Testis (tissue), 3 donors: ENCODE results near the gene HEG1. TPM values are rescaled to one million over a fixed set of nuclear protein-coding genes. Genes with fewer than 3 reads are reported as not detected.

Source experiments
- DNase-seq: peaks from one replicate; pipeline ENCODE4 v3.0.0-alpha.2; 2019
- H3K27ac ChIP-seq, 2 donors: fragments of 200-600 bp; sonication (generic); one replicate each; pipeline ENCODE4 v1.5.1; 2019
- H3K27me3 ChIP-seq: fragments of 200-600 bp; sonication (generic); one replicate; pipeline ENCODE4 v1.5.1; 2019
- H3K36me3 ChIP-seq: fragments of 200-600 bp; sonication (generic); one replicate; pipeline ENCODE4 v1.5.1; 2017; ENCODE audit warnings: low read depth; ENCODE audit errors: missing control alignments
- H3K4me1 ChIP-seq: fragments of 200-600 bp; sonication (generic); one replicate; pipeline ENCODE4 v1.5.1; 2019
- H3K4me3 ChIP-seq, 2 donors: fragments of 200-600 bp; sonication (generic); one replicate each; pipeline ENCODE4 v1.5.1; 2017 to 2019
- H3K9me3 ChIP-seq: fragments of 200-600 bp; sonication (generic); one replicate; pipeline ENCODE4 v1.5.1; 2017
- POLR2A ChIP-seq: fragments of 450-650 bp; IDR thresholded peaks from one replicate; pipeline ENCODE4 v1.6.1; 2017; ENCODE audit warnings: antibody characterized with exemption, mild to moderate bottlenecking, moderate library complexity
- WGBS, 2 donors: methylation state at CpG; one replicate each; pipeline ENCODE4 v1.1.5; 2018; 5-methylcytosine and 5-hydroxymethylcytosine counted together
- intact Hi-C: fragments of 100-400 bp; cut with DNase I; formaldehyde crosslinking; loops from one replicate; pipeline ENCODE4 v1.15.1; 2023; ENCODE audit warnings: low total_unique reads
- polyA plus RNA-seq: library from polyadenylated mRNA; stranded (reverse); fragments of 350-450 nt; fragmentation: Illumina TruSeq; extraction: RNeasy Lipid Tissue Mini Kit (QIAGEN cat#74804); gene quantifications from one replicate; pipeline ENCODE4 v1.2.3, GENCODE V29; 2014; ENCODE audit warnings: low read depth, low replicate concordance; ENCODE audit not compliant: insufficient read depth
- total RNA-seq, 2 donors: library from RNA; depleted of rRNA; stranded (reverse); fragments of >200 nt; gene quantifications; one replicate each; pipeline ENCODE4 v1.2.3, GENCODE V29; 2016
- TF ChIP-seq, protein P1 (sequence below), 3 experiments: fragments of 450-650 bp in 2 of 3; fragments of 200-600 bp in 1 of 3; sonication (generic) in 1 of 3; IDR thresholded peaks; one replicate each; pipeline ENCODE4 v1.5.1; 2016 to 2019; ENCODE audit warnings: antibody characterized with exemption in 3 of 3, mild to moderate bottlenecking in 2 of 3, moderate library complexity in 1 of 3

Gene HEG1
- total and polyA plus RNA-seq, 3 donors from 2014 or later = 50.3 to 160 (median 120) TPM

DNA sequence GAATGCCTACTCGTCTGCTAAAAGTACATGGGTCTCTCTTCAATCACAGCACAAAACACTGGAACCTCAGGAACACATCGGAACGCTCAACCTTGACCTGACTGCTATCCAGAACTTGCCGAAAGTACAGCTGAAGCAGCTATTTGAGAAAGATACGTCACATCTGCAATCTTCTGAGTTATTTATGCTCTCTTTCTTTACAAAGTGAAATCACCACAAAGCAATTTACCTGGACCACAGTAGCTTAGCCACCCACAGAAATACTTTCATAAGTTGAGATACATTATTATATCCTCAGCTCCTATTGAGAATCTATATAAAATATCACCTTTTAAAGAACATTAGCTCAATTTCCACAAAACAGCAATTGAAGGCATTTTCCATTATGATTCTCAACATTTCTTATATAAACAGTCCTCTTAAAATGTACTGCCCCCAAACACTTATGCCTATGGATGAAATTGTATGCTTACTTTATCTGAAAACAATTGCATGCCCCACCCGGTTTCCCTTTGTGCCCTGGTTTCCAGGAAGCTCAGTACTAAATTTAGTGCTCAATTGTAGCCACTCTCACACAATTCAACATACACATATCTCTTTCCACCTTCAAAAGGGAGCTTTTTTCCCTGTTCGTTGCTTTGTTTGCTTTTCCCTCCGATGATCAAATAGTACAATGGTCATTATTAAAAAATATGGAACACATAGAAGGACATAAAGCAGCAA, 31.8 kb downstream of the HEG1 start:
- no peak for TF ChIP-seq POLR2A
- TF ChIP-seq, protein P1, sequence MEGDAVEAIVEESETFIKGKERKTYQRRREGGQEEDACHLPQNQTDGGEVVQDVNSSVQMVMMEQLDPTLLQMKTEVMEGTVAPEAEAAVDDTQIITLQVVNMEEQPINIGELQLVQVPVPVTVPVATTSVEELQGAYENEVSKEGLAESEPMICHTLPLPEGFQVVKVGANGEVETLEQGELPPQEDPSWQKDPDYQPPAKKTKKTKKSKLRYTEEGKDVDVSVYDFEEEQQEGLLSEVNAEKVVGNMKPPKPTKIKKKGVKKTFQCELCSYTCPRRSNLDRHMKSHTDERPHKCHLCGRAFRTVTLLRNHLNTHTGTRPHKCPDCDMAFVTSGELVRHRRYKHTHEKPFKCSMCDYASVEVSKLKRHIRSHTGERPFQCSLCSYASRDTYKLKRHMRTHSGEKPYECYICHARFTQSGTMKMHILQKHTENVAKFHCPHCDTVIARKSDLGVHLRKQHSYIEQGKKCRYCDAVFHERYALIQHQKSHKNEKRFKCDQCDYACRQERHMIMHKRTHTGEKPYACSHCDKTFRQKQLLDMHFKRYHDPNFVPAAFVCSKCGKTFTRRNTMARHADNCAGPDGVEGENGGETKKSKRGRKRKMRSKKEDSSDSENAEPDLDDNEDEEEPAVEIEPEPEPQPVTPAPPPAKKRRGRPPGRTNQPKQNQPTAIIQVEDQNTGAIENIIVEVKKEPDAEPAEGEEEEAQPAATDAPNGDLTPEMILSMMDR (IDR thresholded peaks at IDR 0.05) = no peak
- no peaks in the 10 kb centered on the region for H3K27me3 ChIP-seq
- 48 to 50% methylated on average over 8 of the region's 8 CpGs for WGBS, 2 donors
- DNase-seq = no peak
- intact Hi-C loops = no loop called here
- H3K9me3 ChIP-seq = no peaks in the 10 kb centered on the region
- H3K4me1 ChIP-seq = peaks cover 14% of the 10 kb centered on the region
- no peak overlapping the region for H3K4me3 ChIP-seq
- H3K27ac ChIP-seq = peak overlapping the region in 1 of 2 donors; percentile 17
- no peaks in the 10 kb centered on the region for H3K36me3 ChIP-seq

DNA sequence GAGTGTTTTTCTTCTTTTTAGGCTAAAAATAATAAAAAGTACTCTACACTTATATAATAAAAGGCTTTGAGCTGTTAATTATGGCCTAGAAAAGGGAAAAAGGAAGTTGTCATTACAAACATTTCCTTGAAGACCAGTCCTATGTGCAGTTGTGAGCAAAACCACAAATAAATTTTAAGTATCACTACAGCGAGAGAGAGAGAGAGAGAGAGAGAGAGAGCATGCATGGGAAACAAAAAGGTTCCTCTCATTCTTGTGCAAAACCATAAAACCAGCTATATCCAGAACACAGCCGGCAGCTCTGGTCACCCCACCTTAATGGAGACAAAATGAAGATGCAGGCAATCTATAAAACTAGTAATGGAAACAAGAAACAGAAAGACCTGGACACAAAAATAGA, 33.6 kb downstream of the HEG1 start:
- intact Hi-C loops = no loop called here
- 71 to 76% methylated on average over 2 of the region's 2 CpGs for WGBS, 2 donors
- DNase-seq = no peak
- H3K9me3 ChIP-seq = no peaks in the 10 kb centered on the region
- H3K27ac ChIP-seq = peak overlapping the region in 1 of 2 donors; percentile 10
- H3K27me3 ChIP-seq = no peaks in the 10 kb centered on the region
- H3K4me1 ChIP-seq = peaks cover 14% of the 10 kb centered on the region
- TF ChIP-seq, protein P1 (IDR thresholded peaks at IDR 0.05) = no peak
- no peak for TF ChIP-seq POLR2A
- H3K4me3 ChIP-seq = no peak overlapping the region
- H3K36me3 ChIP-seq = no peaks in the 10 kb centered on the region

DNA sequence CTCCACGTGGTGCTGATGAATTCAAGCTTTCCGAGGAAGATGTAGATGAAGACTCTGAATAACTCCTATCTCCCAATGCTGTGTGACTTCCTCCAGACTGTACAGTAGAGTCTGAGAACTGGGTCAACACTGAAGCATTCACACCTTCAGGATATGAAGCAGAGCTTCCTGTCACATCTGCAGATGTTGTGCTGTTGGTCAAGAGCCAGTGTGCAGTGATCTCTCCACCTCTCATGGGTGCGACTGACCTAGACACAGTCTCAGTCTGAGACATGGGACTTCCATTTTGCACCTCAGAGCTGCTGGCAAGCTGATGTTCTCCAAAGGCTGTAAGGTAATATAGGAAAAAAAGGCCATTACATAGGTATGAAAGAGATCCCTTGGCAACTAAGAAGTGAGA, 36.5 kb downstream of the HEG1 start:
- H3K4me3 ChIP-seq = no peak overlapping the region
- no peaks in the 10 kb centered on the region for H3K27me3 ChIP-seq
- H3K9me3 ChIP-seq = no peaks in the 10 kb centered on the region
- peaks cover 4% of the 10 kb centered on the region for H3K4me1 ChIP-seq
- intact Hi-C loops = no loop called here
- H3K36me3 ChIP-seq = no peaks in the 10 kb centered on the region
- DNase-seq = no peak
- no peak for TF ChIP-seq POLR2A
- TF ChIP-seq, protein P1 (IDR thresholded peaks at IDR 0.05) = no peak
- 87 to 97% methylated on average over 3 of the region's 3 CpGs for WGBS, 2 donors
- H3K27ac ChIP-seq = no peak overlapping the region

DNA sequence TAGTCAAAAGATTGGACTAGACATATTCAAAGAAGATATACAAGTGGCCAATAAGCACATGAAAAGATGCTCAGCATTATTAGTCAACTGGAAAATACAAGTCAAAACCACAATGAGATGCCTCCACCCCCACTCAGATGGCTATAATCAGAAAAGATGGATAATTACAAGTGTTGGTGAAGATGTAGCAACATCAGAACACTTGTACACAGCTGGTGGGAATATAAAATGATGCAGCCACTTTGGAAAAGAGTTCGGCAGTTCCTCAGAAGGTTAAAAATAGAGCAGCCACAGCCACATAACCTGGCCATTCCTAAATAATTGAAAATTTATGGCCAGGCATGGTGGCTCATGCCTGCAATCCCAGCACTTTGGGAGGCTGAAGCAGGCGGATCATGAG, 38.4 kb downstream of the HEG1 start:
- intact Hi-C loops = no loop called here
- TF ChIP-seq, protein P1 (IDR thresholded peaks at IDR 0.05) = no peak
- TF ChIP-seq POLR2A = no peak
- 89 to 96% methylated on average over 2 of the region's 2 CpGs for WGBS, 2 donors

More for the DNA sequence above, 38.4 kb downstream of the HEG1 start:
- Histone ChIP-seq H3K27ac (no peak overlapping the region), H3K4me1 (no peaks in the 10 kb centered on the region), H3K27me3 (no peaks in the 10 kb centered on the region), H3K9me3 (no peaks in the 10 kb centered on the region), H3K4me3 (no peak overlapping the region), H3K36me3 (no peaks in the 10 kb centered on the region)
- DNase-seq = no peak
